Inflammatory macrophage treated with lipopolysaccharide for 4 hours (primary cell): ENCODE results near the gene TRIM72.
"Not testable (repeated sequence)": the region's sequence is repeated elsewhere in the genome, so short reads cannot be mapped to it uniquely, and the experiment has no call there.

Source experiments
- DNase-seq: peaks from one replicate; pipeline ENCODE4 v3.0.0-alpha.2; 2020

TRIM72 gene

DNA sequence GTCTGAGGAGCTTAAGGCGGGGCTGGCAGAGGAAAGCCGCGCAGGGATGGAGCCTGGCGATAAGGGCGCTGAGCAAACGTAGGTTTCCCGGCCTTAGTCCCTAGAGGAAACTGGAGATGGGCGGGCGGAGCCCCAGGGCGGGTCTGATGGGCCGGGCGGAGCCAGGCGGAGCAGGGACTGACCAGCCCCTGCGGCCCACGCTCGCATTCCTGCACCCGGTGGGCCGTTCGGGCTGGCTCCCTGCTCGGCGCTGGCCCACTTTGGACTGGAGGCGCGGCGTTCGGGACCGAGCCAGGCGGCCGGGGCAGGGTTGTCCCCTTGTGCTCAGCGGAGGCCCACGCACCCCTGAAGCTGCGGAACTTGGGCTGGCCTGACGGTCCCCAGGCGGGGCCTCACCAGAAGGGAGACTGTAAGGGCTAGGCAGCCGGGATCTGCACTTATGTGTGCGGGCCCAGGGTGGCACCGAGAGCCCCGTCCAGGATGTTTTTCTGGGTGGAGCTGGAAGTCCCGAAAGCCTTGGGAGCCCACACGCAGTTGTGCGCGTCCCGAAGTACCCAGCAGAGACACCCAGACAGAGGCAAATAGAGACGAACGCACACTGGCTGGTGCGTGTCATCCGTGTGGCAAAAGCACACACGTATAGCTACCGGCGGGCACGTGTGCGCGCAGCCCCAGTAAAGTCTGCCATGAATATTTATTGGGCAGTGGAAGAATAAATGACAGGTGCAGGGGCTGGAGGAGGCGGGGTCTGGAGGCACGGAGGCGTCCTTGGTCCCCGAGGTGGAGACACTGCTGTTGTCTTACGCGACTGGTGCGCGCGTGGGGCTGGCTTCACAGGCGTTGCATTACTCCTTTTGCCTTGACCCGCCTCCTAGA, 1.6 kb downstream of the TRIM72 start:
- DNase-seq, result peak; percentile 65

GRCh38 chr16:31216422-31217135, 2.7 kb downstream of the TRIM72 start, which contains the start of gene PYDC1:
Gene PYDC1, minus strand, starts transcription at chr16:31217135. Its CDS starts 107 bp downstream, at chr16:31217028.
- no peak for DNase-seq

DNA sequence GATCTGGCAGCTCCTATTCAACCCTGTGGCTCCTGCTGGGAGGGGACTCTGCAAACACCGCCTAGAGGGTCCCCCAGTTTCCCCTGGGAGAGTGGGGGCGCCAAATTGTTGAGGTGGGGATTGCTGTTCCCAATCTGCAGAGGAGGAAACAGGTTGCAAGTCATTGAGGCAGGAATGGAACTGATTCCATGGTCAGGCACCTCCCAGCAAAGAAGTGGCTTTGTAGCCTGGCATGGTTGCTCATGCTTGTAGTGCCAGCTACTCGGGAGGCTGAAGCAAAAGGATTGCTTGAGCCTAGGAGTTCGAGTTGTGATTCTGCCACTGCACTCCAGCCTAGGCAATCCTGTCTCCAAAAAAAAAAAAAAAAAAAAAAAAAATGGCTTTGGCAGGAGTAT, 3.2 kb downstream of the TRIM72 start:
- DNase-seq, result no peak

GRCh38 chr16:31219154-31219741, 5.3 kb downstream of the TRIM72 start:
- DNase-seq, result no peak

DNA sequence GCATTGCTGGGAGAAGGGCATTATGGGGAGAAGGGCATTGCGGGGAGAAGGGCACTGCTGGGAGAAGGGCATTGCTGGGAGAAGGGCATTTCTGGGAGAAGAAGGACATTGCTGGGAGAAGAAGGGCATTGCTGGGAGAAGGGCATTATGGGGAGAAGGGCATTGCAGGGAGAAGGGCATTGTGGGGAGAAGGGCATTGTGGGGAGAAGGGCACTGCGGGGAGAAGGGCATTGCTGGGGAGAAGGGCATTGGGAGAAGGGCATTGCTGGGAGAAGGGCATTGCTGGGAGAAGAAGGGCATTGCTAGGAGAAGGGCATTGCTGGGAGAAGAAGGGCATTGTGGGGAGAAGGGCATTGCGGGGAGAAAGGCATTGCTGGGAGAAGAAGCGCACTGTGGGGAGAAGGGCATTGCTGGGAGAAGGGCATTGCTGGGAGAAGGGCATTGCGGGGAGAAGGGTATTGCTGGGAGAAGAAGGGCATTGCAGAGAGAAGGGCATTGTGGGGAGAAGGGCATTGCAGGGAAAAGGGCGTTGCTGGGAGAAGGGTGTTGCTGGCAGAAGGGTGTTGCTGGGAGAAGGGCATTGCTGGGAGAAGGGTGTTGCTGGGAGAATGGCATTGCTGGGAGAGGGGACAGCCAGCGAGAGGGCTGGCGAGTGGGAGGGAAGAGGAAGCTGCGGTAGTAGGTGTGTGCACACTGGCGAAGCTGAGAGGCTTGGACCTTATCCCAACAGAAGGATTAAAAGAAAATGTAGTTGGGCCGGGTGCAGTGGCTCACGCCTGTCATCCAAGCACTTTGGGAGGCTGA, 7.6 kb downstream of the TRIM72 start:
- DNase-seq, result no peak

DNA sequence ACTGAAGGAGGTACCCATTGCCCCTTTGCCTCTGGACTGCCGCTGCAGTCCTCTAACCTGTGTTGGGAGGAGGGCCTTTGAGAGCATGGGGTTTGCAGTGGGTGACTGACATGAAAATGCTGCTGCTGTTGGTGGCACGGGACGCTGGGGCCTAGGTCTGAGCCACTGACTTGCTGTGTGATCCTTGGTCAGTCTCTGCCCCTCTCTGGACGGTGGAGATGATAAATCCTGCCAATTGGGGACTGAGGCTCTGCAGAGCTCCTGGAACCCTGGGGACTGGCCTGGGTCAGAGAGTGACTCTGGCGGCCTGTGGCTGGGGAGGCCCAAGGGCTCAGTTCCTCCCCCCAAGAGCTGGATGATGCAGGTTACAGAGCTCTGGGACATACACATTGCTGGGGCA, 9.1 kb downstream of the TRIM72 start:
- DNase-seq, result no peak

DNA sequence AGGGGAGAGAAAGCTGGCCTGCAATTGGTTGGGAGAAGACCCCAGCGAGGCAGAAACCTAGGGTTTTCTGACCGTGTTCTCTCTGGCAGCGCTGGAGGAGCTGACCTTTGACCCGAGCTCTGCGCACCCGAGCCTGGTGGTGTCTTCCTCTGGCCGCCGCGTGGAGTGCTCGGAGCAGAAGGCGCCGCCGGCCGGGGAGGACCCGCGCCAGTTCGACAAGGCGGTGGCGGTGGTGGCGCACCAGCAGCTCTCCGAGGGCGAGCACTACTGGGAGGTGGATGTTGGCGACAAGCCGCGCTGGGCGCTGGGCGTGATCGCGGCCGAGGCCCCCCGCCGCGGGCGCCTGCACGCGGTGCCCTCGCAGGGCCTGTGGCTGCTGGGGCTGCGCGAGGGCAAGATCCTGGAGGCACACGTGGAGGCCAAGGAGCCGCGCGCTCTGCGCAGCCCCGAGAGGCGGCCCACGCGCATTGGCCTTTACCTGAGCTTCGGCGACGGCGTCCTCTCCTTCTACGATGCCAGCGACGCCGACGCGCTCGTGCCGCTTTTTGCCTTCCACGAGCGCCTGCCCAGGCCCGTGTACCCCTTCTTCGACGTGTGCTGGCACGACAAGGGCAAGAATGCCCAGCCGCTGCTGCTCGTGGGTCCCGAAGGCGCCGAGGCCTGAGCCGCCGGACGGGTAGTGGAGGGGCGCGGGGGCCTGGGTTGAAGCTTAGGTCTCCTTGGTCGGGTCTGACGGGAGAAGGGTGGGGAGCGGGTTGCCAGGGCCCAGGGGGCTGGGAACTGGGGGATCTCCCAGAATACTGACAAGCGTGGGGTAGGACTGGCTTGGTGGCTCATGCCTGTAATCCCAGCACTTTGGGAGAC, 10.4 kb downstream of the TRIM72 start:
- DNase-seq, result no peak

- no peak for DNase-seq
These were observed 11.3 kb downstream of the TRIM72 start for GRCh38 chr16:31225193-31225592.

GRCh38 chr16:31228206-31228605, 14.3 kb downstream of the TRIM72 start:
- no peak for DNase-seq

DNA sequence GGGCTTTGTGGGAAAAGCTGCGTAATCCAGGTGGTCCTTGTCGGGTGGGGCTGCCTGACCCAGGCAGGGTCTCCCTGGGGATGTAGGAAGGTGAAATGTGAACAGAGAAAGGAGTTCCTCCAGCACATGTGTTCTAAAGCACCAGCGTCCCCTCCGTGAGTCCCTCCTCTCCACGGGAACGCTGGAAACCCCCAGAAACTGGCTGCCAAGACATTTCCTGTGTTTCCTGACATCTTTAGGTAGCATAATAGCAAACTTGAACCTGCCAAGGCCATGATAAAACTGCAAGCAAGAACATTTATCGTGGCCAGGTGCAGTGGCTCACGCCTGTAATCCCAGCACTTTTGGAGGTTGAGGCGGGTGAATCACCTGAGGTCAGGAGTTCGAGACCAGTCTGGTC, 15.6 kb downstream of the TRIM72 start:
- no peak for DNase-seq

DNA sequence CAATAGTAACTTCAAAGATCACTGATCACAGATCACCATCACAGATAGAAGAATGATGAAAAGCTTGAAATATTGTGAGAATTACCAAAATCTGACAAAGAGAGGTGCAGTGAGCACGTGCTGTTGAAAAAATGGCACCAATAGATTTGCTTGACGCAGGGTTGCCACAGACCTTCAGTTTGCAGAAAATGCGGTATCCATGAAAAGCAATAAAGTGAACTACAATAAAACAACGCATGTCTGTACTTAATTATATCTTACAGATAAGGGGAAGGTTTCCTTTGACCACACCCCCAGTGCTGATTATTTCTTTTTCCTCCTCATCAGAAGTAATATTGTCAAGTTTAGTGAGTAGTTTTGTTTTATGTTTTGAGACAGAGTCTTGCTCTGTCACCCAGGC, 24.1 kb downstream of the TRIM72 start:
- DNase-seq, result no peak

- DNase-seq, result peak; percentile 73
These were observed 28.3 kb downstream of the TRIM72 start for GRCh38 chr16:31242206-31242605.

DNA sequence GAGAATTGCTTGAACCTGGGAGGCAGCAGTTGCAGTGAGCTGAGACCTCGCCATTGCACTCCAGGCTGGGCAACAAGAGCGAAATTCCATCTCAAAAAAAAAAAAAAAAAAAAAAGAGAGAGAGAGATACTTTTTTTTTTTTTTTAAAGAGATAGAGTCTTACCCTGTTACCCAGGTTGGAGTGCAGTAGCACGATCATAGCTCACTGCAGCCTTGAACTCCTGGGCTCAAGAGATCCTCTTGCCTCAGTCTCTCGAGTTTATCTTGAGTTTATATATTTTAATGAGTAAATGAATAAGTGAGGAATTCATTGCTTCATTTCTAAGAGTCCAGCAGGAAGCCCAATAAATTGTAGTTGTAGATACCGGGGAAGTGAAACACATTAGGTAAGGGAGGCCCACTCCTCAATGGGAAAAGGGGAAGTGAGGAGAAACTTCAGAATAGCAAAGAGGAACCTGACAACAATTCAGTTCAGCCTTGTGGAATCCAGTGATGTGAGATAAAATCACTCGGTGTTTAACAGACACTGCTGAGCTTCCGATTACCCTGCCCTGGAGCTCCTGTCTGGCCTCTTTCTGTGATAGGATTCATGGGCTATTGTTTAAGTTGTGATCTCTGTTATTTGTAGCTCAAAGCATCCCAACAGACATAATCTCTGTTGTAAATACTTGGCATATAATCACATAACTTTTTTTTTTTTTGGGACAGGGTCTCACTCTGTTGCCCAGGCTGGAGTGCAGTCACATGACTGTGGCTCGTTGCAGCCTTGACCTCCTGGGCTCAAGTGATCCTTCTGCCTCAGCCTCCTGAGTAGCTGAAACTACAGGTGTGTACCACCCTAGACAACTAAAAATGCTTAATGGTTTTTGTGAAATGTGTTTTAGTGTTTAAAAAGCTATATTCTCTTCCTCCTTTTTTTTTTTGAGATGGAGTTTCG, 30.1 kb downstream of the TRIM72 start:
- peak; percentile 88 for DNase-seq

DNA sequence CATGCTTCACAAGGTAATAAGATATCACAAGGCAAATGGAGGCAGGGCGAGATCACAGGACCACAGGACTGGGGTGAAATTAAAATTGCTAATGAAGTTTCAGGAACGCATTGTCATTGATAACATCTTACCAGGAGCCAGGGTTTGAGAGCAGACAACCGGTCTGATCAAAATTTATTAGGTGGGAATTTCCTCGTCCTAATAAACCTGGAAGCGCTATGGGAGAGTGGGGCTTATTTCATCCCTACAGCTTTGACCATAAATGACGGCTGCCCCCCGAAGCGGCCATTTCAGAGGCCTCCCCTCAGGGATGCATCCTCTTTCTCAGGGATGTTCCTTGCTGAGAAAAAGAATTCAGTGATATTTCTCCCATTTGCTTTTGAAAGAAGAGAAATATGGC, 31.7 kb downstream of the TRIM72 start:
- not testable (repeated sequence) for DNase-seq

- no peak for DNase-seq
These were observed 32.4 kb downstream of the TRIM72 start for GRCh38 chr16:31246296-31246695.

- no peak for DNase-seq
These were observed 34.4 kb downstream of the TRIM72 start for GRCh38 chr16:31248344-31248743.

- no peak for DNase-seq
These were observed 37.0 kb downstream of the TRIM72 start for GRCh38 chr16:31250782-31251384.

GRCh38 chr16:31251435-31251834, 37.5 kb downstream of the TRIM72 start:
- DNase-seq, result no peak

DNA sequence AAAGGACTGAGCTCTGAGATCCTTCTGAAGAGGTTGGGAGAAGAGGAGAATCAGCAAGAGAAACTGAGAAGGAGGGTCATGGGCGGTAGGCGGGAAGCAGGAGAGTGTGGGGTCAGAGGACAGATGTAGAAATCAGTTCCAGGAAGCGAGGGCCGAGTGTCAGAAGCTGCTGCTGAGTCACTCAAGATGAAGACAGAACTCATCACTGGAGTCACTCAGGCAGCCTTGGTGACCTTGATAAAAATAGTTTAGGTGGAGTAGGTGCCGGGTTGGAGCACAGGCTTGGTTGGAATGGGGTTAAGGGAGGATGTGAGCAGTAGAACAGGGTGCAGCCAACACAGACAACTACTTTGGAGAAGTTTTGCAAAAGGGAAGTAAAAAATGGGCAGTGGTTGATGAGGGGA, 39.7 kb downstream of the TRIM72 start:
- DNase-seq, result peak; percentile 95

DNA sequence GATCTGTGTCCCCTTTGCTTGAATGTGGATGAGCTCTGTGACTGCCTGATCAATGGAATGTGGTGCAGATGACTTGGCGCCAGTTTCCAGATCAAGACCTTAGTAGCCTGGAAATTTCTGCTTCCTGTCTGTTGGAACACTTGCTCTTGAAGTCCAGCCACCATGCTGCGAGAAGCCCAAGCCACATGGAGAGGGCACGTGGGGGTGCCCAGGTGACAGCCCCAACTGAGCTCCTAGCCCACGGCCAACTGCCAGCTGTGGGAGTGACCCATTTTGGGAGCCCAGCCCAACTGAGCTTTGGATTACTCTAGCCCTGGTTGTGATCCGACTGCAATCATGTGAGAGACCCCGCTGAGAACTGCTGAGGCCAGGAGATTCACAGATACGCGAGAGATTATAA, 42.5 kb downstream of the TRIM72 start:
- DNase-seq, result no peak
